Measurements from ENCODE around the gene DLD.
A peak's percentile ranks its signal among the peaks of the same experiment; 100 is the strongest.
"Not testable (repeated sequence)": the region's sequence is repeated elsewhere in the genome, so short reads cannot be mapped to it uniquely, and the experiment has no call there.

DLD gene, protein sequence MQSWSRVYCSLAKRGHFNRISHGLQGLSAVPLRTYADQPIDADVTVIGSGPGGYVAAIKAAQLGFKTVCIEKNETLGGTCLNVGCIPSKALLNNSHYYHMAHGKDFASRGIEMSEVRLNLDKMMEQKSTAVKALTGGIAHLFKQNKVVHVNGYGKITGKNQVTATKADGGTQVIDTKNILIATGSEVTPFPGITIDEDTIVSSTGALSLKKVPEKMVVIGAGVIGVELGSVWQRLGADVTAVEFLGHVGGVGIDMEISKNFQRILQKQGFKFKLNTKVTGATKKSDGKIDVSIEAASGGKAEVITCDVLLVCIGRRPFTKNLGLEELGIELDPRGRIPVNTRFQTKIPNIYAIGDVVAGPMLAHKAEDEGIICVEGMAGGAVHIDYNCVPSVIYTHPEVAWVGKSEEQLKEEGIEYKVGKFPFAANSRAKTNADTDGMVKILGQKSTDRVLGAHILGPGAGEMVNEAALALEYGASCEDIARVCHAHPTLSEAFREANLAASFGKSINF

GRCh38 chr7:107890962-107891635 is at the start of gene DLD:
TSS of gene DLD (plus strand) at chr7:107891183. CDS start at chr7:107891251, 68 bp downstream.
- DNase-seq: peak; percentile 88

DNA sequence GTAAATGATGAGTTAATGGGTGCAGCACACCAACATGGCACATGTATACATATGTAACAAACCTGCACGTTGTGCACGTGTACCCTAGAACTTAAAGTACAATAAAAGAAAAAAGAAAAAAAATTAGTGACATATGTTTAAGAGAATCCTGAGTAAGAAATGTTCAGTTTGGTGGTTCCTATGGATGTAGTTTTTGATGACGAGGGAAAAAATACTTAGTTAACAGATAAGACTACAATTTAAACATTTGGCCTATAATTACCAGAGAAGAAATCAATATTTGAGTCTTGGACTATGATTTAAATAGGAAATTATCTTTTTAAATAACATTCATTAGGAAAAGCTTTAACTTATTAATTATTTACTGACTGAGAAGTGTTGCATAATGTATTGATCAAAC is 48.8 kb upstream of the DLD start:
- DNase-seq: no peak

DNA sequence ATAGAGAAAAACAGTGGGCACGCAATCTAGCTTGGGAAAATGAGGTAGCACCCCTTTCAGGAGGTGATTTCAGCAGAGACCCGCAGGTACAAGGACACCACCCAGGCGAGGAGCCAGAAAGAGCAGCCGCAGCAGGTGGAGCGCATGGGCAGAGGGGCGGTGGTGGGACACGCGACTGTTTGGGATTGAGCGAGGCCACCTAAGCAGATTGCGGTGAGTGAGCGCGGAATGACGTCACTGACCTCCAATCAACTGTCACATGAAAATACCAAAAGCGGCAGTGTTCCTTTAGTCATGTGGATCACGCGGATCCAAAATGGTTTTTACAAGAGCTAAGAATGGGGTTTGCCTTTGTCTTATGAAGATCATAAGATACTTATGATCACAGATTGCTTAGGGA is 47.8 kb upstream of the DLD start:
- no peak for DNase-seq

GRCh38 chr7:107846324-107846723 is 44.7 kb upstream of the DLD start:
- no peak for DNase-seq

DNA sequence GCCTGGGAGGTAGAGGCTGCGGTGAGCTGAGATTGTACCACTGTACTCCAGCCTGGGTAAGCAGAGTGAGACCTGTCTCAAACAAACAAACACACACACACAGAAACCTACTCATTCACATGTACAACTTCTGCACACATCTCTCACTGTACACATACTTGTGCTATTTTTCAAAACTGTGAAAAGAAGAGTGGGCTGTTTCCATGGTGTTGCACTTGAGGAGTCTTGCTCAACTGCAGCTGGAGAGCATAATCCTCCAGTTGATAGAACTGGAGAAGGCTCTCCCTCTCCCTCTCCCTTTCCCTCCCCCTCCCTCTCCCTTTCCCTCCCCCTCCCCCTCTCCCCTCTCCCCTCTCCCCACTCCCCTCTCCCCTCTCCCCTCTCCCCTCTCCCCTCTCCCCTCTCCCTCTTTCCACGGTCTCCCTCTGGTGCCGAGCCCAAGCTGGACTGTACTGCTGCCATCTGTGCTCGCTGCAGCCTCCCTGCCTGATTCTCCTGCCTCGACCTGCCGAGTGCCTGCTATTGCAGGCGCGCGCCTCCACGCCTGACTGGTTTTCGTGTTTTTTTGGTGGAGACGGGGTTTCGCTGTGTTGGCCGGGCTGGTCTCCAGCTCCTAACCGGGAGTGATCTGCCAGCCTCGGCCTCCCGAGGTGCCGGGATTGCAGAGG is 43.7 kb upstream of the DLD start:
- DNase-seq: no peak

GRCh38 chr7:107847836-107848175 is 43.2 kb upstream of the DLD start:
- not testable (repeated sequence) for DNase-seq

DNA sequence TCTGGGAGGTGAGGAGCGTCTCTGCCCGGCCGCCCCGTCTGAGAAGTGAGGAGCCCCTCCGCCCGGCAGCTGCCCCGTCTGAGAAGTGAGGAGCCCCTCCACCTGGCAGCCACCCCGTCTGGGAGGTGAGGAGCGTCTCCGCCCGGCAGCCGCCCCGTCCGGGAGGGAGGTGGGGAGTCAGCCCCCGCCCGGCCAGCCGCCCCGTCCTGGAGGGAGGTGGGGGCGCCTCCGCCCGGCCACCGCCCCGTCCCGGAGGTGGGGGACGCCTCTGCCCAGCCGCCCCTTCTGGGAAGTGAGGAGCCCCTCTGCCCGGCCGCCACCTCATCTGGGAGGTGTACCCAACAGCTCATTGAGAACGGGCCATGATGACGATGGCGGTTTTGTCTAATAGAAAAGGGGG is 42.8 kb upstream of the DLD start:
- DNase-seq: not testable (repeated sequence)

DNA sequence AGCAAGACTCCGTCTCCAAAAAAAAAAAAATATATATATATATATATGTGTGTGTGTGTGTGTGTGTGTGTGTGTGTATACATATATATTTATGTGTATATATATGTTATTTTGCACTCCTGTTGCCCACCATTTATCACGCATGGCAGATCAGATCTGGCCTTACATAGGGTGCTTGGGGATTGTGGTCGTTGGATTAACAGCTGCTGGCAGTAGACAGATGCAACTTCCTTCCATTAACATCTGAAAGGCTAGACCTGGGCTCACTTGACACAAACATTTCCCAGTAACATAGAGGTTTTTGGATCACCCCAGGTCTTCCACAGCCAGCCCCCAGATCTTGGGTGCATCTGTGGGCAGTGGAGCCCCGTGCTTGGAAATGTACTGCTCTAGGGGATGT is 40.8 kb upstream of the DLD start:
- no peak for DNase-seq

DNA sequence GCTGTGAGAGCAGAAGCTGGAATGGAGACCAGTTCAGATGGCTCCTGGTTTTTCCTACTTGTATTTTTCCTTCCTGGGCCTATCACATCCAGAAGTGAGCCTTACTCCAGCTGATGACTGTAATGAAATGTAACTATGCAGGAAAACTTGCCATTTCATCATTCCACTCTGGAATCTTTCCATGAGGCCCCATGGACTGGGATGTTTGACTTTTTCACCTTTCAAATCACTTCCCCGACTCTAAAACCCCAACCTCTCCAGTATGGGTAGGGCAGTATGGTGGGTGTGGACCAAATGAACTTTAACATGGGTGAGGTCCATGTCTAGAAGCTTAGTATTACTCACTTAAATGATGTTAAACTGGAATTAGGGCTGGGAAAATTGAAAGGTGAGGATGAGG is 40.3 kb upstream of the DLD start:
- no peak for DNase-seq

GRCh38 chr7:107854454-107854853 is 36.5 kb upstream of the DLD start:
- no peak for DNase-seq

- no peak for DNase-seq
These were observed 36.0 kb upstream of the DLD start for GRCh38 chr7:107854989-107855388.

DNA sequence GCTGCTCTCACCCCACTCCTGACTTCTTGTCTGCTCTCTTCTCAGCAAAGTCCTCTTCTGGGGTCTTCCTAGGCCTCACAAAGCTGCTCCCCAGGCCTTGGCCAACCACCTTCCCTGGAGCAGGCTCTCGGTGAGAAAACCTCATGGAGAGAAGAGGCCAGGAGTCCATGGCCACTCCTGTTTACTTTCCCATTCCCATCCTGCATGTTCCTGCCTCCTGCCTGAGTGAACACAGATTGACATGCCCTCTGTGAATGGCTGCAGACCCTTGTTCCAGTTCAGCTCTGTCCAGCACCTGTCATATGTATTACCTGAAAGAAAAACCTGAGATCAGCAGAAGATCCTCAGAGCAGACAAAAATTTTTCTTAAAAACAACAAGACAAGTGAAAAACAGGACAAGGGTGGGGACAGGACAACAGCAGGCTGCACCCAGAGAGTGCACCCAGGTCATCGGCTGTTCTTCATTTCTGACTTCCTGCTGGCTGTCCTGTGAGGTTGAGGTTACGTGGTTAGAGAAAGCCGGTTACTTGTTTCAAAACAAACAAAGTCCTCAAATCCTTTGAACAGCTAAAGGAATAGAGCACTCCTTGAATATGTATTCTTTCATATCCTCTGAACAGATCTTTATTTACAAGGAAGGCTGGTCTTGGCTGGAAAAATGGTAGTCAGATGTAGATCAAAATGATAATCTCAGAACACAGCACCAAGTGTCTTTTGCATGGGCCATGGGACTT is 34.0 kb upstream of the DLD start:
- no peak for DNase-seq

DNA sequence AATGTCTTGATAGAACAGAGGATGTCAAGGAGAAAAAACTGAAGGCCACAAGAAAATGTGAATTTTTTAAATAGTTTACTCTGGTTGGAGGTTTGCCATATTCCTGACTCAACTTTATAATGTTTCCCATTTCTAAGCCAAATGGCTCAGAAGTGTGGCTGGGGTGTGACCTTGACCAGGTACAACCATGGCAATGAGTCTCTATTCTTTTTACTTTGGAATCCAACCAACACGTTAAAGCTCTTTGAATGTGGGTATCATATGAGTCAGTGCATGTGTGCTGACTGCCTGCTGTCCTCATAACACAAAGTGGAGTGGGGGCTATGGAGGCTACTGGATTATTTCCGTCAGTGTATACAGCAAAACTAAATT is 33.5 kb upstream of the DLD start:
- no peak for DNase-seq

- no peak for DNase-seq
These were observed 32.7 kb upstream of the DLD start for GRCh38 chr7:107858280-107858679.

GRCh38 chr7:107860279-107860961 is 30.6 kb upstream of the DLD start:
- no peak for DNase-seq

DNA sequence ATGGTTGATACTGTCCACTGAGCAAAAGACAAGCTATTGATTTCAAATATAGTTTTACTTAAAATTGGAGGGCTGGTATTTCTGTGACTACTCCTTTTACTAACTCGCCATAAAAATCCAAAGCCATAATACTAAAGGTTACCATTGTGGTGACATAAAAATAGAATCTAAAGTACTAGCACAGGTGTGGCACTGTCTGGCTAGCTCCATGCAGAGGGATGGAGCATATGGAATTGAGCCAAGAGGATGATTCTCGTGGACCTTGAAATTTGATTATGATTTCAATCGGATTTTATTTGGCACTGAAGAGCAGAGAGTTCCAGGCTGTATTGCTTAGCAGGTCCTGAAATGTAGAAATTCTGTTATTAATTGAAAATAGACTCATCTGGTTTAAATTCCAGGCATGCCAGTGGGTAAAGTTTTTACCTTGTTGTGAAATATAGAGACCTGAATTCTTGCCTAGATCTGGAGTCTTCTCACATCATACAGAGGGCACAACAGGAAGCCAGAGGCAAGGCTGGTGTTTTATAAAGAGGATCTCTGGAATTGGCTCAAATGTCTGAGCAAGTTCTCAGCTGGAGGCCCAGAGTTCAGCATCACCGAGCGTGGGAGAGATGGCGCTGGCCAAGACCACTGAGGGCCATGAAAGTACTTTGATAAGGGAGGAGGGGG is 29.9 kb upstream of the DLD start:
- DNase-seq: no peak

- DNase-seq: no peak
These were observed 24.8 kb upstream of the DLD start for GRCh38 chr7:107865956-107866775.

DNA sequence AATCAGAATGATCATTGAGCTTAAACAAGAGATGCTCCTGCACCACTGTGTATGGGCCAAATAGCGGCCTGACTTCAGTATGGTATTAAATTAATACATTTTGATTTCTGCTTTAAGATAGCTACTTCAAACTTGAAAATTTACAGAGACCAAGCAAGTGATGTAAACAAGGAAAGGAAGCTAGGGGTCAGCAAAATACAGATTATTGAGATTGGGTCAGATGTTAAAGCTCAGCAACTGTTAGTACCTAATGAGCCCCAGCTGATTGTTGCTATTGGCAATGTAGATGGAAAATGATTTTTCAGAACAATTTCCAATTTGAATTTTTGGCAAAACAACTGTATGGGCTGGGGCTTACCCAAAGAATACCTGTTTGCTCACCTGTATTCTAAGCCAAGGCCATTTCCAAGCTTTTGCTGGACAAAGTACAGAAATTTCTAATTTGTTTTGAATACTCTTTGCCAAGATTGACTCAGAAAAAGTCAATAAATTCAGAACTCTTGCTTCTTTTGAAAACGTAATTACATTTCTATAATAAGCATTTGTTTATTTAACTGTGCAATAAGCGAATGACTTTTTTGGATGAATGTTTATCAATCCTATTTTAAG is 23.0 kb upstream of the DLD start:
- DNase-seq: no peak

DNA sequence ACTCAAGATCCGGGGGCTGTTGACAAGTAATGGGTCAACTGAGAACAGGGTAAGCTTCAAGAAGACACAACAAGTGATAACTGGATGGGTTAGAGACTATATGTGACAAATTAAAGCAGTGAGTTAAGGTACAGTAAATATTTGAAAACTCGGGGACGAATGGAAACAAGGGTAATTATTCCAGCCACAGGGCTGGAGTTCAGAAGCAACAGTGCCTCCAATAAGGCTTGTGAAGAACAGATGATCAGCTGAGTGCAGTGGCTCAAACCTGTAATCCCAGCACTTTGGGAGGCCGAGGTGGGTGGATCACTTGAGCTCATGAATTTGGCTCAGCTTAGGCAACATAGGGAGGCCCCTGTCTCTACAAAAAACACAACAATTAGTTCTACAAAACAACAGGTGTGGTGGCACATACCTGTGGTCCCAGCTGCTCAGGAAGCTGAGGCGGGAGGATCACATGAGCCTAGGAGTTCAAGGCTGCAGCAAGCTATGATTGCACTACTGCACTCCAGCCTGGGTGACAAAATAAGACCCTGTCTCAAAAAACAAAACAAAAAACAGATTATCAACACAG is 20.5 kb upstream of the DLD start:
- no peak for DNase-seq

DNA sequence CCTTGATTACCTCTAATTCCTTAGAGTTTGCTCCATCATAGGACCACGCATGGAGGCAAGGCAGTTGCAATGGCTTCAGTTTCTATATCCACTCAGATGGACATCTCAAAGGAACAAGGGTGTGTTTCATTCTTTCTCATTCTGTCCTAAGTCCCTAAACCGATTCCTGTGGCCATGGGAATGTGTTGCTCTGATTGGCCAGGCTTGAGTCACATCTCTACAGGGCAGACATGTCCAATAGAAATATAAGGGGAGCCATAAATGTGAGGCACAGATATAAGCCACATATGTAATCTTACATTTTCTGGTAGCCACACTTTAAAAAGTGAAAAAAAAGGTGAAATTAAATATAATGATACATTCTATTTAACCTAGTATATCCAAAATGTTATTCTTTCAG is 16.9 kb upstream of the DLD start:
- no peak for DNase-seq

Measured in activated CD4-positive, alpha-beta T cell treated with anti-CD3 and anti-CD28 coated beads for 1 hour (primary cell).